ENCODE data around the gene DUS1L.

Gene DUS1L

DNA sequence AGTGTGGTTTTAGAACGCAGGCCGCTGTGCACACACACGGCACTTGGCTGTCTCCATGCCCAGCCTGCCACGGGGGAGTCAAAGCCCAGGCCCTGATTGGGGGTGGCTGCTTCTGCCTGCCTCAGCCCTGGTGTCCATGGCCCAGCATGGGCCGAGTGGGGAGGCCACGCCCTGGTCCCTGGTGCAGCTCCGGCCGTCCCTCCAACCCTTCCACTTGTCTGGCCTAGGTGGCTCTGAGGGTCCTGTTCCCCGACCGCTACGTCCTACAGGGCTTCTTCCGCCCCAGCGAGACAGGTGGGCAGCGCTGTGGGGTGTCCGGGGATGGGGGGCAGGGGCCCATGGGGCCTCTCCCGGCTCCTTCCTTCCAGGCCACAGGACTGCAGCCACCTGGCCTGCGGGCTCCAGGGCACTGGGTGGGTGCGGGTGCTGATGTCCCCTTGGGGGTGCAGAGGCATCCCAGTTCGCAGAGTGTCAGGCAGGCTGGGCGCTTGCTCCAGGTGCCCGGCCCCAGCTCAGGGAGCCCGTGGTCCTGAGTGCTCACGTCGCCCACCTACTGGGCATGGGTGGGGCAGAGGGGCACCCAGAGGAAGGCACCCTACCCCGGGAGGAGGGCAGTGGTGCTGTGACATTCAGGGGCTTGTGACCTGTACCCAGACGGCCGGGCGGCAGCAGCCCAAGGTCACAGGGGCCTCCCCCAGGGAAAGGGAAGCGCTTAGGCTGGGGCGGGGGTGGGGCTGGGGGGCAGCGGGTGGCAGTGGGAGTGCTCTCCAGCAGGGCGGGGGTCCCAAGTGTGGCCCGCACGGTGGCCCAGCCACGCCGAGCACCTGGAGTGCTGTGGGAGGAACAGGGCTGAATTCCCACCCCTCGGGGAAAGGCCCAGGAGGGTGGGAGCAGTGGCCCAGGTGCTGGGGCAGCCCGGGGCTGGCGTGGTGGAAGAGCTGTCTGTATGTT lies 54.8 kb downstream of the DUS1L start:
- DNase-seq = no peak

DNA sequence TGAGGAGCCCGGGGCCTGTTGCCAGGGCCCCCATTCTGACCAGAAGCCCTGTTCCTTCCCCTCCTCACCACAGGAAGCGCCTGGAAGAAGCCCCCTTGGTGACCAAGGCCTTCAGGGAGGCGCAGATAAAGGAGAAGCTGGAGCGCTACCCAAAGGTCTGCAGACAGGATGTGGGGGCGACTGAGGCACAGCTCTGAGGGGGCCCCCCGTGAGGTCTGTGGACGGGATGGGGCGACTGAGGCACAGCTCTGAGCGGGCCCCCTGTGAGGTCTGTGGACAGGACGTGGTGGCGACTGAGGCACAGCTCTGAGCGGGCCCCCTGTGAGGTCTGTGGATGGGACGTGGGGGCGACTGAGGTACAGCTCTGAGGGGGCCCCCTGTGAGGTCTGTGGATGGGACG lies 56.2 kb downstream of the DUS1L start:
- no peak for DNase-seq

DNA sequence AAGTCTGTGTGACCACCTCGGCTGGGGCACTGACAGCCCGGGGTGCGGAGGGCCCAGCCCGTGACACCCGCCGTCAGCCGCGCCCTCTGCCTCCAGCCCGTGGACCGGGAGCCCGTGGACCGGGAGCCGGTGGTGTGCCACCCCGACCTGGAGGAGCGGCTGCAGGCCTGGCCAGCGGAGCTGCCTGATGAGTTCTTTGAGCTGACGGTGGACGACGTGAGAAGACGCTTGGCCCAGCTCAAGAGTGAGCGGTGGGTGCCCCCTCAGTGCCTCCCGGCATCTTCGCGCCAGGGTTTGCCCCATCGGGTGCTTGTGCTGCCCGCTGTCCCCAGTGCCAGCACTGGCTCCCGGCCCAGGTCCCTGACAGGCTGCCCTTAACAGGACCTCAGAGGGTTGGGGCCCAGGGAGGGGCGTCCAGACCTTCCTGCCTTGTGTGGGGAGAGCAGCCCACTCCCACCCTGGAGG lies 56.6 kb downstream of the DUS1L start:
- DNase-seq = no peak

DNA sequence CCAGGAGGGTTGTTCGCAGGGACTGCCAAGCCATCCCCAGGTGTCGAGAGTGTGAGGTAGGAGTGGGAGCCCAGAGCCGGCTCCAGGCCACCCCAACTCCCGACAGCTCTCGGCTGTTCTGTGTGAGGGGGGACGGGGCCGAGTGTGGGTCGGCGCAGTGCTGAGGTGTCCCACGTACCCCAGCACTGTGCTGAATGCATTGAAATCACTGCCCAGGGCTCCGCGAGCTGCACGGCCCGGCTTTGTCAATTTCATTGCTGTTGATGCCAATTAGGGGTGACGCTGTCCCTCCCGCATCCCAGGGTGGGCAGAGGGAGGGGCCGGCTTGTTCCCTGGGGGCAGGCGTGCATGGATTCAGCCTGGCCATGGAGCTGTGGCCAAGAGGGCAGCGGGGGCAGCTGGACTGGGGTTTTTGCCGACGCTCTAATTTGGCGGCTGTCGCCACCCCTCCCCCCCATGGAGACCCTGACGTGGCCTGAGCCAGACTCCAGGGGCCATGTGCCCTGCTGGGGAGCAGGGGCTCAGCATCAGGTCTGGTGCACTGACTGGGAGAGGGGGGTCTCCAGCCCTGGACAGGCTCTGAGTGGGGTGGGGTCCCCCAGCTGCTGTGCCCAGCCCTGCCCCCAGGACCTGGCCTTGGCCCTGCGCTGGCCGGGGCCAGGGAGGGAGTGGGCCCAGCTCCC lies 57.2 kb downstream of the DUS1L start:
- DNase-seq = no peak
